ENCODE data around the gene MDK.

MDK gene

DNA sequence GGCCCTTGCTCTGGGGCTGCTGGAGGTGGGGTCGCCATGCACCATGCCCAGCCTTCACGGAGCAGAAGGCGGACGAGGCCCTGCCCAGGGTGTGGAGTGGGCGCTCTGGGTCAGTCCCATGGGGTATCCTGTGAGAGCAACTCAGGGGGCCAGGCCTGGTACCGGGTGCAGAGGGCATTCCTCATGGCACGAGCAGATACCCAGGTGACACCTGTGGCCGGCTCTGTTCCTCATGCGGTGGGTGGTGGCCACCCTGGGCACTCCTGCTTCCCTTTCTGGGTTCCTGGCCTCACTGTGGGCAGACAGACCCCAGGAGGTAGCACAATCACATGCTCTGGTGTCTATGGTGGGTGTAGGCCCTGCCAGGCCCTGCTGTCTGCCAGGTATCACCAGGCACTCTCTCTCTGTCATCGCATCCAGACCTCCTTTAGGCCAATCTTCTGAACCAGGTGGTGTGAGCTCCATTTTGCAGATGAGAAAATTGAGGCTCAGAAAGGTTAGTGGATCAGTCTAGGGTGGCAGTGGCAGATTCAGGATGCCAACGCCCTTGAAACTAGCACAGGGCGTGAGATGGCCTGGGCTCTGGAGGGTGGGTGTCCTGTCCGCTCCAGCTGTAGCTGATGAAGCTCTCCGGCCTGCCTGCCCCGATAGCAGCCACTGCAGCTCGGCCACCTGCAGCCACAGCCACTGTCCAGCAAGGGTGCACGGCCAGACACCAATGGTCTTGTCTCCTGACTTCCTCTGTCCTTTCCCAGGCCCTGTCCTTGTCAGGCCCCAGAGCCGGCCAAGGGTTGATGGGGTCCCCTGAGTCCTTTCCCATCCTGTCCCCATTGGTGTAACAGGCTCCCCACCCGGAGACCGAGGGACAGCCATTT, 19.1 kb upstream of the MDK start:
- TF ChIP-seq OSR1 (CRISPR knock-in tag; IDR thresholded peaks at IDR 0.05) (no peak), ARNTL (CRISPR knock-in tag; IDR thresholded peaks at IDR 0.05; ENCODE audit: borderline replicate concordance, low read depth) (no peak), ZFP3 (CRISPR knock-in tag; IDR thresholded peaks at IDR 0.05) (0 out of 2 replicates have a peak, but pooled peaks have one; percentile 11), ISL1 (CRISPR knock-in tag; IDR thresholded peaks at IDR 0.05) (no peak)
- ATAC-seq = no peak

GRCh38 chr11:46363031-46363407, 18.4 kb upstream of the MDK start:
- ATAC-seq = peak; percentile 75
- no peak for TF ChIP-seq ESRRG (CRISPR knock-in tag; IDR thresholded peaks at IDR 0.05)
- TF ChIP-seq ZNF70 (CRISPR knock-in tag; IDR thresholded peaks at IDR 0.05) = no peak
- no peak for TF ChIP-seq ZC3H10 (CRISPR knock-in tag; IDR thresholded peaks at IDR 0.05)
- TF ChIP-seq BACH2 (CRISPR knock-in tag; IDR thresholded peaks at IDR 0.05; ENCODE audit: borderline replicate concordance) = no peak
- no peak for TF ChIP-seq PPARA (CRISPR knock-in tag; IDR thresholded peaks at IDR 0.05; ENCODE audit: borderline replicate concordance)
- TF ChIP-seq ARNTL (CRISPR knock-in tag; IDR thresholded peaks at IDR 0.05; ENCODE audit: borderline replicate concordance, low read depth) = no peak
- no peak for TF ChIP-seq POU6F1 (CRISPR knock-in tag; IDR thresholded peaks at IDR 0.05; ENCODE audit: borderline replicate concordance, low read depth)
- 0 out of 2 replicates have a peak, but pooled peaks have one; percentile 40 for TF ChIP-seq CSDC2 (CRISPR knock-in tag; IDR thresholded peaks at IDR 0.05)

DNA sequence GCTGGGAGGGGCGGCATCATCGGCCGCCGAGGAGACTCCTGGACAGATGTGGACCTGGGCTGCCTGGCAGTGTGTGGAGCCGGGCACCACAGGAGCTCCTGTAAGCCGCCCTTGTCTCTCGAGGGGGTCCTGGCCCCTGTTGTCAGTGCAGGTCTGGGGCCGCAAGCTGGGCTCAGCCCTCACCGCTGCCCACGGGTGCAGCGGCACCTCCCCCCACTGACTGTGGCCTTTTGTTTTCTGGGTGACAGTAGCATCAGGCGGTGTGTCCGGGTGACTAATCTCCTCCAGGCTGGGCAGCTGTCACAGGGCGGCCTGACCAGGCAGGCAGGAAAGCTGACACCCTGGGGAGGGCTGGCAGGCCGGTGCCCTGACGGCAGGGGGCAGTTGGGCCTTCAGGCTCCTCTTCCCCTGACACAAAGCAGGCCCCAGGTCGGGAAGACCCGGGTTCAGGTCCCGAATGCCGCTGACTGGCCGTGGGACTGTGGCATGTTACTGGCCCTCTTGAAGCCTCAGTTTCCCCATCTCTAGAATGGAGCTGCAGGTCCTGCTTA, 17.9 kb upstream of the MDK start:
- ATAC-seq = peak; percentile 66

More for the DNA sequence above, 17.9 kb upstream of the MDK start:
- TF ChIP-seq TOX (CRISPR knock-in tag; IDR thresholded peaks at IDR 0.05; ENCODE audit: borderline replicate concordance) = no peak
- TF ChIP-seq TCF4 (CRISPR knock-in tag; IDR thresholded peaks at IDR 0.05; ENCODE audit: borderline replicate concordance) = no peak; the same call in 1 of the 2 replicates
- no peak for TF ChIP-seq ZNF8 (CRISPR knock-in tag; IDR thresholded peaks at IDR 0.05)
- TF ChIP-seq ZC3H10 (CRISPR knock-in tag; IDR thresholded peaks at IDR 0.05) = no peak
- TF ChIP-seq CSDC2 (CRISPR knock-in tag; IDR thresholded peaks at IDR 0.05) = no peak
- TF ChIP-seq ZFP3 (CRISPR knock-in tag; IDR thresholded peaks at IDR 0.05) = no peak
- no peak for TF ChIP-seq ZNF565 (CRISPR knock-in tag; conservative IDR thresholded peaks at IDR 0.05; ENCODE audit: low read depth)
- no peak for TF ChIP-seq PPARA (CRISPR knock-in tag; IDR thresholded peaks at IDR 0.05; ENCODE audit: borderline replicate concordance)
- TF ChIP-seq OSR1 (CRISPR knock-in tag; IDR thresholded peaks at IDR 0.05) = no peak
- TF ChIP-seq ZFP30 (CRISPR knock-in tag; IDR thresholded peaks at IDR 0.05) = no peak
- TF ChIP-seq PATZ1 (CRISPR knock-in tag; IDR thresholded peaks at IDR 0.05; ENCODE audit: borderline replicate concordance) = no peak
- TF ChIP-seq, protein P1, sequence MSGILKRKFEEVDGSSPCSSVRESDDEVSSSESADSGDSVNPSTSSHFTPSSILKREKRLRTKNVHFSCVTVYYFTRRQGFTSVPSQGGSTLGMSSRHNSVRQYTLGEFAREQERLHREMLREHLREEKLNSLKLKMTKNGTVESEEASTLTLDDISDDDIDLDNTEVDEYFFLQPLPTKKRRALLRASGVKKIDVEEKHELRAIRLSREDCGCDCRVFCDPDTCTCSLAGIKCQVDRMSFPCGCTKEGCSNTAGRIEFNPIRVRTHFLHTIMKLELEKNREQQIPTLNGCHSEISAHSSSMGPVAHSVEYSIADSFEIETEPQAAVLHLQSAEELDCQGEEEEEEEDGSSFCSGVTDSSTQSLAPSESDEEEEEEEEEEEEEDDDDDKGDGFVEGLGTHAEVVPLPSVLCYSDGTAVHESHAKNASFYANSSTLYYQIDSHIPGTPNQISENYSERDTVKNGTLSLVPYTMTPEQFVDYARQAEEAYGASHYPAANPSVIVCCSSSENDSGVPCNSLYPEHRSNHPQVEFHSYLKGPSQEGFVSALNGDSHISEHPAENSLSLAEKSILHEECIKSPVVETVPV (CRISPR knock-in tag; IDR thresholded peaks at IDR 0.05) = no peak
- no peak for TF ChIP-seq POU6F1 (CRISPR knock-in tag; IDR thresholded peaks at IDR 0.05; ENCODE audit: borderline replicate concordance, low read depth)
